Activated CD4-positive, alpha-beta T cell treated with anti-CD3 and anti-CD28 coated beads for 36 hours (primary cell): ENCODE data around the gene FBN3. TPM values are rescaled to one million over a fixed set of nuclear protein-coding genes. Genes with fewer than 3 reads are reported as not detected.

Source experiments
- ATAC-seq: fragments of 200-7000 bp; cut with Tn5 transposase; one replicate; pipeline ENCODE4 v1.10.0; 2021; ENCODE audit warnings: mild to moderate bottlenecking, moderate library complexity
- CTCF ChIA-PET: fragments of 350-600 bp; sonication (Branson Sonifier 250); formaldehyde crosslinking; loops from one replicate; lab custom pipeline; 2021; ENCODE audit warnings: antibody characterized with exemption; lab: Charles Lee
- POLR2A ChIA-PET: fragments of 350-600 bp; sonication (Branson Sonifier 250); formaldehyde crosslinking; loops from one replicate; lab custom pipeline; 2021; ENCODE audit warnings: antibody characterized with exemption, inconsistent platforms; lab: Charles Lee
- DNase-seq: peaks from one replicate; pipeline ENCODE4 v3.0.0-alpha.2; 2020
- H3K27ac Mint-ChIP-seq: one replicate; pipeline ENCODE4 v1.8.0; 2021; ENCODE audit warnings: mixed read lengths
- H3K27me3 Mint-ChIP-seq: one replicate; pipeline ENCODE4 v1.8.0; 2021; ENCODE audit warnings: mixed read lengths
- H3K36me3 Mint-ChIP-seq: one replicate; pipeline ENCODE4 v1.8.0; 2021; ENCODE audit warnings: low read depth, mixed read lengths
- H3K4me1 Mint-ChIP-seq: one replicate; pipeline ENCODE4 v1.8.0; 2021; ENCODE audit warnings: mixed read lengths
- H3K4me3 Mint-ChIP-seq: one replicate; pipeline ENCODE4 v1.8.0; 2021; ENCODE audit warnings: mild to moderate bottlenecking, moderate library complexity, mixed read lengths
- H3K9me3 Mint-ChIP-seq: one replicate; pipeline ENCODE4 v1.8.0; 2021; ENCODE audit warnings: low read depth, mixed read lengths
- intact Hi-C, 2 experiments: fragments of 100-400 bp; cut with DNase I in 1 of 2; cut with micrococcal nuclease in 1 of 2; formaldehyde crosslinking; loops; one replicate each; pipeline versions ENCODE4 v1.14.2 to v1.15.1; 2022 to 2024; cut with DNase I, micrococcal nuclease
- total RNA-seq, 2 experiments: library from RNA; stranded (reverse); gene quantifications; one replicate each; pipeline ENCODE4 v1.2.3, GENCODE V29; 2021

The FBN3 gene
- not detected for total RNA-seq

DNA sequence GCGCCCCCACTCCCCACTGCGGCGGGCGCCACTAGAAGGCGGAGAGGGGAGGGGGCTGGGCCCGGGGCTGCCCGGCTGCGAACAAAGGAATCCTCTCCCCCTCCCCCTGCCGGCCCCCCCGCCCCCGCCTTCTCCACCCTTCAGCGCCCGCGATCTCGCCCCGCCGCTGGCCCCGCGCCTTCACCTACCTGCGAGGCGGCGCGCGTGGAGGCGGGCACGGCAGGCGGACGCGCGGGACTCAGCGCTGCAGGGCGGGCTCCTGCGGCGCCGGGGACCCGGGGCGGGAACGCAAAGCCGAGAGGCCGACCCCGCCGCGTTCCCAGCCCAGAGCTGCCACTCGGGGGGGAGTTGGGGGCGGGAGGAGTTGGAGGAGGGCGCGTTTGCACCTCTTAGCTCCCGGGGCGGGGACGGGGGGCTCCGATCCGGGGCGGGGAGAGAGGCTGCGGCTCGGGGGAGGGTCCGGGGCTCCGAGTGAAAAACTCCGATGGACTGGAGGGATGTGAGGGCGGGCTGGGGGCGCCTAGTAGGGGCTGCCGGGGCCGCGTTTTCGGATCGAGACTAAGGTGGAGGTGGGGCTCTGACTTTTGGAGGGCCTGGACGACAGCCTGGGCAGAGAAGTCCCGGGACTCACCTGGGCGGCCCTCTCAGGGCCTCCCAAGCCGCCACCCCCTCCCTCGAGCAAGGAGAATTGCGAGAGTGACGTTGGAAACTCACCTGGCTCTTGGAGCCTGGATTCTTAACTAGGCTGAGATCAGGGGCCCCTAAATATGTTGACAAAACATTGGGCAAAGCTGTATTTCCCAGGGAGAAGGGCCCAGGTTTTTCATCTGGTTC, at the start of gene FBN3:
TSS of gene FBN3 (minus strand) at position 332 of the 834 bp plus-strand sequence. CDS start 2,112 bp downstream, outside the sequence.
- CTCF ChIA-PET = interaction anchor here (0.6 kb wide), 1 partner anchor 131 kb away, joined by 3 read pairs; no protein-coding TSS in a partner anchor
- no peak for ATAC-seq
- Mint-ChIP-seq H3K9me3 (no peaks in the 10 kb centered on the region), H3K4me3 (no peak within 1 kb of the TSS), H3K36me3 (no peaks in the 10 kb centered on the region), H3K27me3 (peaks cover 39% of the 10 kb centered on the region), H3K27ac (no peak within 1 kb of the TSS), H3K4me1 (peaks cover 5% of the 10 kb centered on the region)
- peak; percentile 18 for DNase-seq
- intact Hi-C loops = no loop called here
- POLR2A ChIA-PET = no interaction called here

DNA sequence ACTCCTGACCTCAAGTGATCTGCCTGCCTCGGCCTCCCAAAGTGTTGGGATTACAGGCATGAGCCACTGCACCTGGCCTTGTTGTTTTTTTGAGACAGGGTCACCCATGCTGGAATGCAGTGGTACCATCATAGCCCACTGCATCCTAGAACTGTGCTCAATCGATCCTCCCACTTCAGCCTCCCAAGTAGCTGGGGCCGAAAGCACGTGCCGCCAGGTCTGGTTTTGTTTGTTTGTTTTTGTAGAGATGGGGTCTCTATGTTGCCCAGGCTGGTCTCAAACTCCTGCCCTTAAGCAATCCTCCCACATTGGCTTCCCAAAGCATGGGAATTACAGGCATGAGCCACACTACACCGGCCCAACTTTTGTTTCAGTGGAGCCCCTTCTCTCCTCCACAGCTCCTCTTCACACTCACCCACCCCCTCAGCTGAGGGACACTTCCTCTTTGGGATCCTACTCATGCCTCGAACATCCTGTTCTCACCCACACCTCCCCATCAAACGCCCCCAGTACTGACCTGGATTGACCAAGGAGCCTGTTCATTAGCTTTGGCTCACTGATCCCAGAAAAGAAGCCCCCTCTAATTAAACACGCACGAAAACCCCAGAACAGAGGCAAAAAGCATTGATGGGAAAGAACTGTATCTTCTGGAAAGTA, 47.0 kb upstream of the FBN3 start:
- intact Hi-C loops = no loop called here
- Mint-ChIP-seq H3K27ac (peak overlapping the region; percentile 24), H3K4me1 (peaks cover 44% of the 10 kb centered on the region), H3K4me3 (no peak overlapping the region), H3K27me3 (no peaks in the 10 kb centered on the region), H3K36me3 (no peaks in the 10 kb centered on the region), H3K9me3 (no peaks in the 10 kb centered on the region)
- ChIA-PET CTCF (no interaction called here), POLR2A (no interaction called here)
- ATAC-seq (no peak), DNase-seq (no peak)

DNA sequence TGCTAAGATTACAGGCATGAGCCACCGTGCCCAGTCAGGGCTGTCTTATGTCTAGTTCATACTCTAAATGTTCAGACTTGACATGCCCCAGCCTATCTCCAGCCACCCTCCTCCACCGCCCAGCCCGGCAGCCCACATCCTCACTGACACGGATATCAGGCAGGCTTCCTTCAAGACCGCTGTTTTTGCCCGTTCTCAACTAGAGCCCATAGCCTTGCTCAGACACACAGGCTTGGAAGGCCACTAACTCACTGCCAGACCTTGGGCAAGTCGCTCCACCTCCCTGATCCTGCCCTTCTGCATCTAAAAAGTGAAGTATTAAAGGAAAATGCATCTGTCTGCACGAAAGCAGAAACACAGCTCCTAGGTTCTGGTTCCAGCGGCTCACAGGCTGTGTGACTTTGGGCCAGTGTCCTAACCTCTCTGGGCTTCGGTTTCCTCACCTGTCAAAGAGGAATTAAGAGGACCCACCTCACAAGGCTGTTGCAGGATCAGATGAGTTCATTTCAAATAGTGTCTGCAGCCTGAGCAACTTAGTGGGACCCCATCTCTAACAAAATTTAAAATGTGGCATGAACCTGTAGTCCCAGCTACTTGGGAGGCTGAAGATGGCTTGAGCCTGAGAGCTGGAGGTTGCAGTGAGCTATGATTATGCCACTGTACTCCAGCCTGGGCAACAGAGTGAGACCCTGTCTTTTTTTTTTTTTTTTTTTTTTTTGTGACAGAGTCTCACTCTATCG, 45.3 kb upstream of the FBN3 start:
- POLR2A ChIA-PET = interaction anchor here (0.6 to 1.2 kb wide), 3 partner anchors 12 to 15 kb away, joined by 3 to 6 read pairs (median 5); partner anchors contain the start of gene CERS4
- no peaks in the 10 kb centered on the region for H3K9me3 Mint-ChIP-seq
- peak overlapping the region; percentile 46 for H3K4me3 Mint-ChIP-seq
- H3K27ac Mint-ChIP-seq = peak overlapping the region; percentile 88
- no peaks in the 10 kb centered on the region for H3K27me3 Mint-ChIP-seq
- peak; percentile 63 for DNase-seq
- peak; percentile 41 for ATAC-seq
- CTCF ChIA-PET = interaction anchor here (1.0 to 1.1 kb wide), 2 partner anchors 9 to 47 kb away, joined by 3 to 4 read pairs; no protein-coding TSS in a partner anchor
- intact Hi-C loops = loop anchor here in 1 of 2 experiments (1.0 kb wide), 1 partner anchor 15 kb away; the partner anchor contains the start of gene CERS4
- no peaks in the 10 kb centered on the region for H3K36me3 Mint-ChIP-seq
- H3K4me1 Mint-ChIP-seq = peaks cover 44% of the 10 kb centered on the region

DNA sequence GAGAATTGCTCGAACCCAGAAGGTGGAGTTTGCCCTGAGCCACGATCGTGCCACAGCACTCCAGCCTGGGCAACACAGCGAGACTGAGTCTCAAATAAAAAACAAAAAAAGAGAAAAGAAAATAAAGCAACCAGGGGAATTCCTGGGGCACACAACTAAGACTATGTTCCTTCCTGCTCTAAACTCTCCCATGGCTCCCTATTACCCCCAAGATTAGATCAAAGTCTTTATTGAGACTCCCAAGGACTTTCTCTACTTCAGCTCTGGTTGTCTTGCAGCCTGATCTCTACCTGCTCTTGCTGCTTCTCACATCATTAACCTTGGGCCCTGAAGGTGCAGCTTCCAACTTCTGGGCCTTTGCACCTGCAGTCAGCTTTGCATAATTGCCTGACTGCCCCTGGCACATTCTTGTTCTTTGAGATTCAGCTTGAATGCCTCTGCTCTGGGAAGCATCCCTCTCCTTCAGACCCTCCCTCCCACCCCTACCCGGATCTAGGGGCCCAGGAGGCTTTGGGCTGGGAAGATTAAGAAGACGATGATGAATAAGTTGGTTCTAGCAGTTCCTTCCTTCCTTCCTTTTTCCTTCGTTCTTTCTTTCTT, 42.9 kb upstream of the FBN3 start:
- POLR2A ChIA-PET = no interaction called here
- no peak overlapping the region for H3K4me3 Mint-ChIP-seq
- H3K36me3 Mint-ChIP-seq = no peaks in the 10 kb centered on the region
- peaks cover 48% of the 10 kb centered on the region for H3K4me1 Mint-ChIP-seq
- CTCF ChIA-PET = interaction anchor here (1.1 kb wide), 1 partner anchor 9 kb away, joined by 3 read pairs; no protein-coding TSS in a partner anchor
- H3K27me3 Mint-ChIP-seq = no peaks in the 10 kb centered on the region
- H3K27ac Mint-ChIP-seq = peak overlapping the region; percentile 92
- DNase-seq = no peak
- no peak for ATAC-seq
- no peaks in the 10 kb centered on the region for H3K9me3 Mint-ChIP-seq
- intact Hi-C loops = no loop called here

DNA sequence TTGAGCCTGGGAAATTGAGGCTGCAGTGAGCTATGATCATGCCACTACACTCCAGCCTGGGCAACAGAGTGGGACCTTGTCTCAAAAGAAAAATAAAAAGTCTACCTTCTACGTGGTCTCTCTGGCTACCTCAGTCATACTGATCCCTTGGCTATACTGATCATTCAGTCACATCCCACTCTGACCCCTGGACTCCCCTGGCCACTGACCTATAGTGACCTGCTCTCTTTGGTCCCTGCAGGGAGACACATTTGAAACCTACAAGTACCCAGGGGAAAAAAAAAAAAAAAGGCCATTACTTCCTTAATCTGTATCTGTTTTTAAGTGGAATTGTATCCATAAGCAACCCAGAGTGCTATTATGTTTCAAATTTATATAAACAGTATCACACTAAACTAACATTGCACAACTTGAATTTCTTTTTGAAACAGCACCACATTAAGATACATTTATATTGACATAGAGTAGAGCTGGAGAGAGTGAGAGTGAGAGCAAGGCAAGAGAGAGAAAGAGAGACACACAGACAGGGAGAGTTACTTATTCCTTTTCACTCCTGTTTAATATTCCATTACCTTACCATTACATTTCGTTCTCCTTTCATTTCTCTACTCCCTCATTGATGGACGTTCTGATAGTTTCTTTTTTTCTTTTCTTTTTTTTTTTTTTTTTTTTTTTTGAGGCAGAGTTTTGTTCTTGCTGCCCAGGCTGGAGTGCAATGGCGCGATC, 36.1 kb upstream of the FBN3 start:
- Mint-ChIP-seq H3K27ac (no peak overlapping the region), H3K4me3 (no peak overlapping the region), H3K4me1 (peaks cover 16% of the 10 kb centered on the region), H3K27me3 (no peaks in the 10 kb centered on the region), H3K9me3 (no peaks in the 10 kb centered on the region), H3K36me3 (no peaks in the 10 kb centered on the region)
- DNase-seq (no peak), ATAC-seq (no peak)
- intact Hi-C loops = no loop called here
- ChIA-PET POLR2A (no interaction called here), CTCF (interaction anchor here (0.6 to 0.8 kb wide), 2 partner anchors 62 to 84 kb away, joined by 4 read pairs; no protein-coding TSS in a partner anchor)

DNA sequence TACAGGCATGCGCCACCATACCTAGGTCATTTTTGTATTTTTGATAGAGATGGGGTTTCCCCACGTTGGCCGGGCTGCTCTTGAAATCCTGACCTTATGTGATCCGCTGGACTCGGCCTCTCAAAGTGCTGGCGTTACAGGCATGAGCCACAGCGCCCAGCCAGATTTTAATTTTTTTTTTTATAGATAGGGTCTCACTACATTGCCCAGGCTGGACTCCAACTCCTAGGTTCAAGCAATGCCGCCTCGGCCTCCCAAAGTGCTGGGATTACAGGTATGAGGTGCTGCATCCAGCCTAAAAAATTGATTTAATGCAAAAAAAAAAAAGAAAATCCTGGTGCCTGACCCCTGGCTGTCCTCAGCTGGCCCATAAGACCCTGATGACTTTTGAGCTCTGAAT, 34.9 kb upstream of the FBN3 start:
- no peak overlapping the region for H3K27ac Mint-ChIP-seq
- no peaks in the 10 kb centered on the region for H3K36me3 Mint-ChIP-seq
- ChIA-PET POLR2A (no interaction called here), CTCF (interaction anchor here (0.8 kb wide), 1 partner anchor 63 kb away, joined by 4 read pairs; no protein-coding TSS in a partner anchor)
- DNase-seq (no peak), ATAC-seq (no peak)
- H3K27me3 Mint-ChIP-seq = no peaks in the 10 kb centered on the region
- intact Hi-C loops = no loop called here
- H3K9me3 Mint-ChIP-seq = no peaks in the 10 kb centered on the region
- no peak overlapping the region for H3K4me3 Mint-ChIP-seq
- peaks cover 16% of the 10 kb centered on the region for H3K4me1 Mint-ChIP-seq

DNA sequence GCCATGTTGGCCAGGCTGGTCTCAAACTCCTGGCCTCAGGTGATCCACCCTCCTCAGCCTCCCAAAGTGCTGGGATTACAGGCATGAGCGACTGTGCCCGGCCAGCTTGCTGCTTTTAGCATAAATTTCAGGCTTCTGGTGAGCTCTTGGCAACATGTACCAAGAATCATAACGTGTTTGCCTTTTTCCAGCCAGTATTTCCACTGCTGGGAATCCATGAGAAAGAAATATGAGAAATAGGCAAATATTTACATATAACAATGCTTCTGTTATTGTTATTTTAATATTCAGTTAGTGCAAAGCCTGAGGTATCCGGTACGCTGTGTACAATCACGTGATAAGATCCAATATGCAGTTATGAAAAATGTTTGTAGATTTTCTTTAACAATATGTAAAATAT, 30.6 kb upstream of the FBN3 start:
- Mint-ChIP-seq H3K4me3 (no peak overlapping the region), H3K27me3 (no peaks in the 10 kb centered on the region), H3K36me3 (no peaks in the 10 kb centered on the region), H3K9me3 (no peaks in the 10 kb centered on the region), H3K4me1 (peaks cover 9% of the 10 kb centered on the region), H3K27ac (no peak overlapping the region)
- ChIA-PET CTCF (interaction anchor here (0.7 kb wide), 1 partner anchor 216 kb away, joined by 3 read pairs; no protein-coding TSS in a partner anchor), POLR2A (no interaction called here)
- DNase-seq (no peak), ATAC-seq (no peak)
- intact Hi-C loops = loop anchor here in 1 of 2 experiments (2.0 kb wide), 1 partner anchor 29 kb away; the partner anchor contains the start of gene CERS4

DNA sequence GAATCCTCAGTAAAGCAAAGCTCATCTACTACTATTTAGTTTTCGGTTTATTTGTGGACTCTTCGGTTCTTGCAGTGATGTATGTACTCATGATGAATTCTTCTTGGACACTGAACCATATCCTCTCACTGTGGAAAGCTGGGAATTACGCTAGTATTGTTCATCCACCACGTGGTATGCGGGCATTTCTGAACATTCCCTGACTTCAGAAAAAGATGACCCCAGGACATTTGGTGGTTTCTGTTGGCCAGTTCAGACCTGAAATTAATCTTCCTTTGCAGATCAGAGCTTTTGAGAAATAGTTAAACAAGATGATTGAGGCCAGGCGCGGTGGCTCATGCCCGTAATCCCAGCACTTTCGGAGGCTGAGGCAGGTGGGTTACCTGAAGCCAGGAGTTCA, 25.3 kb upstream of the FBN3 start:
- no peaks in the 10 kb centered on the region for H3K27me3 Mint-ChIP-seq
- no peak for ATAC-seq
- no peak overlapping the region for H3K4me3 Mint-ChIP-seq
- no peaks in the 10 kb centered on the region for H3K4me1 Mint-ChIP-seq
- H3K9me3 Mint-ChIP-seq = no peaks in the 10 kb centered on the region
- DNase-seq = no peak
- no peaks in the 10 kb centered on the region for H3K36me3 Mint-ChIP-seq
- ChIA-PET CTCF (interaction anchor here (1.2 kb wide), 1 partner anchor 16 kb away, joined by 3 read pairs; no protein-coding TSS in a partner anchor), POLR2A (no interaction called here)
- H3K27ac Mint-ChIP-seq = no peak overlapping the region
- intact Hi-C loops = no loop called here

DNA sequence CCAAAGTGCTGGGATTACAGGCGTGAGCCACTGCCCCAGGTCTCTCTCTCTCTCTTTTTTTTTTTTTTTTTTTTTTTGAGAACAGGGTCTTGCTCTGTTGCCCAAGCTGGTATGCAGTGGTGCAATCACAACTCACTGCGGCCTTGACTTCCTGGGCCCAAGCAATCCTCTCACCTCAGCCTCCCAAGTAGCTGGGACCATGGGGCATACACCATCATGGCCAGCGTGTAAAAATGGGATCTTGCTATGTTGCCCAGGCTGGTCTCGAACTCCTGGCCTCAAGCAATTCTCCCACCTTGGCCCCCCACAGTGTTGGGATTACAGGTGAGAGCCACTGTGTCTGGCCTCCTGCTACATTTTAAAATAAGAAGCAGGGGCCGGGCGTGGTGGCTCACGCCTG, 19.1 kb upstream of the FBN3 start:
- no peaks in the 10 kb centered on the region for H3K27me3 Mint-ChIP-seq
- intact Hi-C loops = loop anchor here in 1 of 2 experiments (10.0 kb wide), 1 partner anchor 46 kb away; no protein-coding TSS in a partner anchor
- no peaks in the 10 kb centered on the region for H3K9me3 Mint-ChIP-seq
- H3K36me3 Mint-ChIP-seq = no peaks in the 10 kb centered on the region
- ChIA-PET CTCF (no interaction called here), POLR2A (interaction anchor here (0.6 kb wide), 1 partner anchor 45 kb away, joined by 5 read pairs; no protein-coding TSS in a partner anchor)
- no peak for ATAC-seq
- no peak for DNase-seq
- no peaks in the 10 kb centered on the region for H3K4me1 Mint-ChIP-seq
- no peak overlapping the region for H3K27ac Mint-ChIP-seq
- H3K4me3 Mint-ChIP-seq = no peak overlapping the region

DNA sequence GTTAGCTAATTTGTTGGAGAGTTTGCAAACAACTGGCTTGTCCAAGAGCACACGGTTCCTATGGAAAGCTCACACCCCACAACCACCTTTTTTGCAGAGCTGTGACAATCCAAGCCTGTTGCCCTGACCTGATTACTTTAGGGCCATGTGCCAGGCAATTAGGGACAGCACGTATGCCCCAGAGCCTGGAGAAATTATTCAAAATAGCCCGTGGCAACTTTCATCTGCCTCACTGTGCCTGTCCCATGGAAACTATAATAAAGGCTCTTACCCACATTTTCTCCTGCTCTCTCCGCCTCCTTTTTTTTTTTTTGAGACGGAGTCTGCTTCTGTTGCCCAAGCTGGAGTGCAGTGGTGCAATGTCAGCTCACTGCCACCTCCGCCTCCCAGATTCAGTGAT, 18.6 kb upstream of the FBN3 start:
- no peaks in the 10 kb centered on the region for H3K4me1 Mint-ChIP-seq
- H3K27ac Mint-ChIP-seq = no peak overlapping the region
- ChIA-PET CTCF (interaction anchor here (1.3 kb wide), 1 partner anchor 9 kb away, joined by 4 read pairs; no protein-coding TSS in a partner anchor), POLR2A (interaction anchor here (0.6 kb wide), 1 partner anchor 45 kb away, joined by 5 read pairs; no protein-coding TSS in a partner anchor)
- H3K27me3 Mint-ChIP-seq = no peaks in the 10 kb centered on the region
- intact Hi-C loops = loop anchor here in 1 of 2 experiments (10.0 kb wide), 1 partner anchor 47 kb away; no protein-coding TSS in a partner anchor
- DNase-seq (no peak), ATAC-seq (no peak)
- H3K9me3 Mint-ChIP-seq = no peaks in the 10 kb centered on the region
- no peak overlapping the region for H3K4me3 Mint-ChIP-seq
- H3K36me3 Mint-ChIP-seq = no peaks in the 10 kb centered on the region
